ENCODE data around the gene DHRS3.
"Not testable (repeated sequence)": the region's sequence is repeated elsewhere in the genome, so short reads cannot be mapped to it uniquely, and the experiment has no call there.

DHRS3 gene

GRCh38 chr1:12574757-12575139 lies 43.3 kb downstream of the DHRS3 start:
- DNase-seq (ENCODE audit: low read depth): no peak

GRCh38 chr1:12573015-12573825 lies 44.8 kb downstream of the DHRS3 start:
- DNase-seq (ENCODE audit: low read depth): no peak

GRCh38 chr1:12572522-12572921 lies 45.5 kb downstream of the DHRS3 start:
- no peak for DNase-seq (ENCODE audit: low read depth)

- no peak for DNase-seq (ENCODE audit: low read depth)
These were observed 47.7 kb downstream of the DHRS3 start for GRCh38 chr1:12570291-12570690.

GRCh38 chr1:12568009-12568767 lies 49.8 kb downstream of the DHRS3 start:
- no peak for DNase-seq (ENCODE audit: low read depth)

- no peak for DNase-seq (ENCODE audit: low read depth)
These were observed 50.7 kb downstream of the DHRS3 start for GRCh38 chr1:12567288-12567819.

- no peak for DNase-seq (ENCODE audit: low read depth)
These were observed 51.3 kb downstream of the DHRS3 start for GRCh38 chr1:12566484-12567287.

GRCh38 chr1:12565966-12566352 lies 52.1 kb downstream of the DHRS3 start:
- DNase-seq (ENCODE audit: low read depth): no peak

GRCh38 chr1:12565094-12565965 lies 52.7 kb downstream of the DHRS3 start:
- DNase-seq (ENCODE audit: low read depth): no peak

- not testable (repeated sequence) for DNase-seq (ENCODE audit: low read depth)
These were observed 53.8 kb downstream of the DHRS3 start for GRCh38 chr1:12564251-12564650.

- no peak for DNase-seq (ENCODE audit: low read depth)
These were observed 54.9 kb downstream of the DHRS3 start for GRCh38 chr1:12562955-12563576.

- no peak for DNase-seq (ENCODE audit: low read depth)
These were observed 56.9 kb downstream of the DHRS3 start for GRCh38 chr1:12561121-12561520.

GRCh38 chr1:12556957-12557935 lies 60.8 kb downstream of the DHRS3 start:
- no peak for DNase-seq (ENCODE audit: low read depth)

GRCh38 chr1:12556368-12556930 lies 61.6 kb downstream of the DHRS3 start:
- DNase-seq (ENCODE audit: low read depth): no peak

GRCh38 chr1:12555411-12556367 lies 62.3 kb downstream of the DHRS3 start:
- DNase-seq (ENCODE audit: low read depth): no peak

GRCh38 chr1:12554521-12555305 lies 63.3 kb downstream of the DHRS3 start:
- no peak for DNase-seq (ENCODE audit: low read depth)

GRCh38 chr1:12553963-12554362 lies 64.0 kb downstream of the DHRS3 start:
- DNase-seq (ENCODE audit: low read depth): no peak
